OCI-LY1 (cell line): ENCODE measurements around the gene TNFRSF14.

Source experiments
- CTCF ChIP-seq: fragments of 200-600 bp; sonication (generic), shearing (Covaris generic); IDR thresholded peaks from 2 replicates; pipeline ENCODE4 v1.5.1; 2017; ENCODE audit warnings: mild to moderate bottlenecking, antibody characterized with exemption, low read length, moderate library complexity, mixed read lengths
- EZH2 ChIP-seq: fragments of 200-600 bp; sonication (generic), shearing (Covaris generic); IDR thresholded peaks from 2 replicates; pipeline ENCODE4 v1.8.0; 2017; ENCODE audit warnings: borderline replicate concordance, mixed run types, mild to moderate bottlenecking, antibody characterized with exemption, low read length, moderate library complexity, mixed read lengths

DNA sequence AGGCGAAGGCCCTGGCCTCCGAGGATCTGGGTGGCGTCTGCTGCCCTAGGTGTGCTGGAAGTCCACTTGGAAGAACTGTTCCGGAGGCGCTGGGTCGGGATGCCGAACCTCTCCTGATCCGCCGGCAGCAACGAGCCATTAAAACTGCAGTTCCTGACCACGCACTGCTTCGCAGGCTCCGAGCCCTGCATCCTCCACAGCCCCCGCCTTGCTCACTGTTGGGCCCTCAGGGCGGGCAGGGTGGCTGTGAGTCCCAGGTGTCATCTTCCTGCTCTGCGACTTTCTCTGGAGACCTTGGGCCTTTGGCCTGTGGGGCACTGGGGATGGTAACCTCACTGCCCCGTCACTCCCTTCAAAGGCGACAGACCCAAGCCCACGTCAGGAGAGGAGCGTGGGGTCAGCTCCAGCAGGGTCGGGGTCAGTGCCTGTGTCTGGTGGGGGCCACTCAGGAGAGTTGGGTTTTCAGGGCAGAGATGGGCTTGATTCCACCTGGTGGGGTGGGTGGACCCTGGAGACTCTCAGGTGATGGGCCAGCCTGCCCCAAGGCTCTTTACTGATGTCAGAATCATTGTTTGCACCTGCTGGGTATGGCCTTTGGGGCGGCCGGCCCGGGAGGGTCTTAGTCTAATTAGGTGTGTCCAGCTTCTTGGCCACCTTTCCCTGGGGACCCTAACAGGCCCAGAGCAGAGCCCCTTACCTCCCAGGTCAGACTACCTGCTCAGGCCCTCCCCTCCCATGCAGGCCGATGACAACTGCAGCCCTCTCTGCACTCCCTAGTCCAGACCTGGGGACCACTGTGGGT is 33.5 kb downstream of the TNFRSF14 start:
- TF ChIP-seq EZH2 (no peak), CTCF (no peak)
